ENCODE results near the gene ARHGEF7.

ARHGEF7 gene

DNA sequence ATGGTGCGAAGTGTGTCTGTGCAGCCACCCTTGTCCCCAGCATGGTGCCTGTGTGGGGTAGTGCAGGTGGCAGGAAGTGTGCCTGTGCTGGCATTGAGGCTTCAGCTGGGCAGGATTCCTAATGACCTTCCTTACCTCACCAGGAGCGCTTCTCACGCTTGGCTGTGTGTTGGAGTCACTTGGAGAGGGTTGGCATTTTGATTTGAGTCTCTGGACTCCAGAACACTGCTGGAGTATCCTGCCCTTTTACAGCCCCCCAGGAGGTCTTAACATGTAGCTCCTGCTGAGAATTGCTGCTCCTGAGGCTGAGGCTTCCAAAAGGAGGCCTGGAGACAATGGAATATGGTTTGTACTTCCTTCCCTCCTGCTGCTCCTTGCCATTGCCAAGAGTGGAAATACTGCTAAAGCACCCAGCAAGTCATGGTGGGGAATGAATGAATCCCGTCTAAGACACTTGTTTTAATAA is 87.1 kb downstream of the ARHGEF7 start:
- no peak for DNase-seq

DNA sequence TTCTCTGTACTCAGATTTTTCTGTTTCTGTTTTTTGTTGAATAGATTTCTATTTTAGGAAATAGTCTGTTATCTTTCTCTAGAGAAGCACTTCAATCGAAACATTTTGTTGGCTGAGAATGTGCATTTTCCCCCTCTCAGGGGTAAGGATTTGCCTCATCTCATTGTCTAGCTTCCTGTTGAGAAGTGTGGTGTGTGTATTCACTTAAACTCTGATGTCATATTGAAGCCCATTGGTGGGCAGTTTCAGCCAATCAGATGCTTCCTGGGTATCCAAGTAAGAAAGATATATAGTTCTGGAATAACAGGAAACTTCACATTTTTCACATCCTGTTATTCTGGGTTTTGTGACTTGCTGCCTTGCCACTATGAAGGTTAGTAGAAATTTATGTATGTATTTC is 87.6 kb downstream of the ARHGEF7 start:
- peak; percentile 38 to 61 (median 45) for DNase-seq

GRCh38 chr13:111203736-111204389 is 88.8 kb downstream of the ARHGEF7 start:
- no peak for DNase-seq

GRCh38 chr13:111204438-111205177 is 89.5 kb downstream of the ARHGEF7 start:
- DNase-seq: peak in 1 of 3 donors; percentile 32

GRCh38 chr13:111206148-111206547 is 91.0 kb downstream of the ARHGEF7 start:
- DNase-seq: no peak

GRCh38 chr13:111209613-111210012 is 94.5 kb downstream of the ARHGEF7 start:
- no peak for DNase-seq

- no peak for DNase-seq
Observed at GRCh38 chr13:111210091-111210490, 95.0 kb downstream of the ARHGEF7 start.

DNA sequence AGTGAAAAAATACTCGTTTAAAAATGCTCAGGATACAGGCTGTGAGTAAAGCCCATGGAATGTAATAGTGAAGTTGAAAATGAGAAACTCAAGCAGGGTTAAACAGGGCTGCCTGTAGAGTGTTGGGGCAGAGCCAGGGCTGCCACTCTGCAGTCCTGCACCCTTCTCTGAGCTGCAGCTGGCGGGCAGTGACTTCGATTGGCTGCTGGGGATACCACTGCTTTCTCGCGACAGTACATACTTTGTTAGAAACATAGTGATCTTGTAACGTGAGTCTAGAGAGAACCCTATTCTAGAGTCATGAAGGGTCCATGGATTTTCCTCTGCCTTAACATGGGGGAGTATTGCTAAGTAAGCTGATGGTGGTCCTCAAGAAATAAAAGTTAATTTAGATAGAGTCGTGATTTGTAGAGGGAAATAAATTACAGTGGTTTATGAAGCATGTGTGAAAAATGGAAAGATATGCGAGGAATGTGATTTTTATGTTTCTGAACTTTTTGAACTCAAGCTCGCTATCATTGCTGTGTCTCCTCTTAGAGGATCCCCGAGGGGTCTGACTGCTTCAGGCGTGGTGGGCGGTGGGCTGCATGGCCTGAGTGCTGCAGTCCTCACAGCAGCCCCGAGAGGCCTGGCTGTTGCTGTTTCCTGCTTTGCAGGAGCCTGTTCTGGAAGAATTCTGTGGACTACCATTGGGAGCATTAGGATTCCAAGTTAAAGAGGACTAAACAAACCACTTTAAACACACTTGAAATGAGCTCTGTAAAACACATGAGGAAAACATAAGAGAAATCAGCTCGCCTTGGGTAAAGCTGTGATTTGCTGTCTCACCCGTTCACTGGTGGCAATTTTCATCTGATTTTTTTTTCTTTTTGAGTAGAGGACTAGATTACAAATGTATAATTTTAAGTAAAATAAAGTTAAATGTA is 95.7 kb downstream of the ARHGEF7 start:
- DNase-seq: no peak

- no peak for DNase-seq
Observed at GRCh38 chr13:111211789-111212516, 96.8 kb downstream of the ARHGEF7 start.

GRCh38 chr13:111212517-111212873 is 97.4 kb downstream of the ARHGEF7 start:
- no peak for DNase-seq

- DNase-seq: peak; percentile 23 to 39 (median 24)
Observed at GRCh38 chr13:111213964-111214726, 99.0 kb downstream of the ARHGEF7 start.

- DNase-seq: no peak
Observed at GRCh38 chr13:111215081-111216047, 100.3 kb downstream of the ARHGEF7 start.

- peak in 1 of 3 donors; percentile 13 for DNase-seq
Observed at GRCh38 chr13:111216166-111216960, 101.3 kb downstream of the ARHGEF7 start.

GRCh38 chr13:111217641-111218040 is 102.5 kb downstream of the ARHGEF7 start:
- no peak for DNase-seq

- no peak for DNase-seq
Observed at GRCh38 chr13:111219280-111219679, 104.2 kb downstream of the ARHGEF7 start.

DNA sequence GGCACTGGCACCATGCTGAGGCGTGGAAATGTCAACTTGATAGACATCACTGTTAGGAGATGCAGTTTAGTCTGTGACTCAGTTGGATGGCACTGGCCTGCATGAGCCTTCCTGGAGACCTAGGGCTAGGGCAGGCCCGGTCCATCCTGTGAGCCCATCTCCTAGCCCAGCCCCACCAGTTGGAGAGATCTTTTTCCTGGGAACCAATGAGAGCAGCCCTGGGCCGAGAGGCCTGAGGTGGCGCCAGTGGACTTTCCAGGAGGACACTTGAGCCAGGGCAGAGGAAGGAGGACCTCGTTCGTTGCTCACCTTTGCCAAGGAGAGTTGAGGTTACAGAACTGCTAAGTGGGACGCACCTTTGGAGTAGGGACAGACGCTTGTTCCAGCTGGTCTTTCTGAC is 104.8 kb downstream of the ARHGEF7 start:
- DNase-seq: no peak

- DNase-seq: no peak
Observed at GRCh38 chr13:111225166-111225565, 110.1 kb downstream of the ARHGEF7 start.

- DNase-seq: no peak
Observed at GRCh38 chr13:111225810-111226546, 110.9 kb downstream of the ARHGEF7 start.

DNA sequence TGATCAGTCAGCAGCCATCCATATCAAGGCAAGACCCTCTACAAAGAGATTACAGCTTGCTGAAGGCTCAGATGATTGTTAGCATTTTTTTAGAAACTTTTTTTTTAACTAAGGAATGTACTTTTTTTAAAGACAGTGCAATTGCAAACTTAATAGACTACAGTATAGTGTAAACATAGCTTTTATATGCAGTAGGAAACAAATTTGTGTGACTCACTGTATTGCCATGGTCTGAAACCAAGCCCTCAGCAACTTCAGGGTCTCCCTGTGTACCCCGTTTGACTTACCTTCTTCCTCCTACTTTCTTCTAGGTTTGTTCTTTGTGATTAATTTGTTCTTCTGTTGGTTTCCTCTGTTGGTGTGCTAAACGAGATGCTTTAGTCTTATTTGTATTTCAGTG is 112.3 kb downstream of the ARHGEF7 start:
- no peak for DNase-seq

Measured in suppressor macrophage treated with lipopolysaccharide for 1 hour (primary cell).